GM23248 (cell line): ENCODE results near the gene A2M.

Experiments used
- EZH2 ChIP-seq: fragments of 200-600 bp; sonication (generic); IDR thresholded peaks from 2 replicates; pipeline ENCODE4 v1.6.1; 2018; ENCODE audit warnings: antibody characterized with exemption, mild to moderate bottlenecking; ENCODE audit not compliant: insufficient read depth, poor library complexity, severe bottlenecking
- EZH2phosphoT487 ChIP-seq: fragments of 200-600 bp; sonication (generic); IDR thresholded peaks from 2 replicates; pipeline ENCODE4 v1.6.1; 2018; ENCODE audit warnings: antibody characterized with exemption, moderate library complexity, mild to moderate bottlenecking, low read depth; ENCODE audit not compliant: insufficient read depth

GRCh38 chr12:9118158-9118557, 2.4 kb upstream of the A2M start:
- TF ChIP-seq EZH2: no peak
- no peak for TF ChIP-seq EZH2phosphoT487
